ENCODE data around the gene PLA2G7.
A peak's percentile ranks its signal among the peaks of the same experiment; 100 is the strongest.

PLA2G7 gene

GRCh38 chr6:46687619-46688097 is 47.5 kb downstream of the PLA2G7 start, which contains the start of gene TDRD6:
Gene TDRD6 (plus strand): TSS chr6:46687885. CDS start chr6:46688129, 244 bp downstream.
- DNase-seq: no peak

DNA sequence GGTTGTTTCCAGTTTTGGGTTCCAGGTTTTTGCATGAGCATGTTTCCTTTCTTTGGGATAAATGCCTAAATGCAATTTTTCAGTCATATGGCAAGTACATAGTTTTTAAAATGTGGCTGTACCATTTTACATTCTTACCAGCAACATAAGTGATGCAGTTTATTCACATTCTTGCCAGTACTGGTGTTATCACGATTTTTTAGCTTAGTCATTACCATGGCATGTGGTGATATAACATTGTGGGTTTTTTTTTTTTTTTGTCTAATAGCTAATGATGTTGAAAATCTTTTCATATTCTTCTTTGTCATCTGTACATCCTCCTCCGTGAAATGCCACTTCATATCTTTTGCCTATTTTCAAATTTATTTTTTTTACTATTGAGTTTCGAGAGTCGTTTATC is 50.4 kb downstream of the PLA2G7 start:
- DNase-seq: no peak

DNA sequence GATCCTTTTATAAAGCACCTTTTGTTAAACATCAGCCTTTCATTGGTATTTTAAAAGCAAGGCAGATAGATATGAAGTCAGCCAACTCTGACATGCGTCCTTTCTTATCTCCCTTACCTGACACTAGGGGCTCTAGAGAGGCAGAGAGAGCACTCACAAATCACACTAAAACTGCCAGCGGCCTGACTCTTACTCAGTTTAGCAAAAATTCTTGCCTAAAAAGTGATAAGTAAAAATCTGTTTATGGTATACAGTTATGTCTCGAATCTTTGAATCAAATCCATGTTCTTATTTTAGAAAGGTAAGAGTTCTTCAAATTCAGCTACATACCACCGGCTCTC is 57.9 kb downstream of the PLA2G7 start:
- DNase-seq: no peak

DNA sequence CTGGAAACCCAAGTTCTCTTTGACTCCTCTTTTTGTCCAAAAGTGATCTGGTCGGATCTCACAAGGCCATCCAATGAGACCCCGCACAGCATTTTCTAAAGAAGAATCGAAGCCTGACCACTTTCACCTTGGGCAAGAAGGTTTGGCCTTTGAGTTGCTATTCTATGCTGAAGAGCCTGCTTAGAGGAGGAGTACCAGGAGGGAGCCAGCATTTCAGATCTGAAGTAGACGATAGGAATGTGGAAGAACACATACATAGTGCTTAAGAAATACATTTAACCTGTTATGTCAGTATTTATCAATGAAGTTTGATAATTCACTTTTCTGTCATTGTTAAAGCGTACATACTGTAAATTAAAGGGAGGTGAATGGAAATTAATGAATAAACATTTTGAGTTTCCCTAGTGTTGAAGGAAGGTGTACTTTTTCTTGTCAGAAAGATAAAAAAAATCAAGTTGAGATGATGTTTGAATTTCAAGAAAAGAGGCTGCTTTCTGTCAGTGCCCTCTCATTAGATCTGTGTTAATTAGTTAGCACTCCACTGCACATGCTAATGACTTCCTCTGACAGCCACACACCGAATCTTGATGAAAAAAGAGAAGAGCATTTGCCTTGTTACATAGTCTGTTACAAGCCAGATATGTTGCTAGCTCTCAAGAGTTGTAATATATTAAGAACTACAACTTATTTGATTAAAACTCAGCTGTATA is 58.4 kb downstream of the PLA2G7 start:
- no peak for DNase-seq

- no peak for DNase-seq
These were observed 60.8 kb downstream of the PLA2G7 start for GRCh38 chr6:46674410-46674809.

- no peak for DNase-seq
These were observed 67.8 kb downstream of the PLA2G7 start for GRCh38 chr6:46667377-46667776.

GRCh38 chr6:46661483-46661882 is 73.7 kb downstream of the PLA2G7 start:
- no peak for DNase-seq

DNA sequence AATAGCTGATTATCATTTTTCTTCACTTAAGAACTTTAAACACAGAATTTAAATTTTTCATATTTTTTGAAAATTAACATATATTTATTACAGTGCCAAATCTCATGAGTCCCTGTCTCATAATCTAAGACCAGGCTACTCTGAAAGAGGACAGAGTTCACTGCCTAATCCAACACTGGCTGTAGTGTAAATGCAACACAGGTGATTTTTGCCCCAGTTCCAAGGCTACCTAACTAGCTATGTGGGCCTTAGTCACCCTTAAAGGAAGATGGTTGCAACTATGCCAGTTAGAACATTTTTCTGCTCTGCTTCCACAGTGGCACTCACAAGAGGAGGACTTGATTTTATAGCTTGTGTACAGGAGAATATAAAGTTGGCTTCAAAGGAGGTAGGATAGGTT is 77.5 kb downstream of the PLA2G7 start:
- no peak for DNase-seq

GRCh38 chr6:46655803-46656202 is 79.4 kb downstream of the PLA2G7 start:
- DNase-seq: peak; percentile 78

Data from islet precursor cell (in vitro differentiated cells).